Measurements from ENCODE around the gene ARID5B.

ARID5B gene

GRCh38 chr10:61989995-61990760 lies 88.7 kb downstream of the ARID5B start:
- no peak overlapping the region for H3K4me3 ChIP-seq (replicated peaks; ENCODE audit: low read depth, low read length)
- TF ChIP-seq CTCF (IDR thresholded peaks at IDR 0.05; ENCODE audit: low read length, missing control alignments), result no peak
- DNase-seq (ENCODE audit: low read depth), result no peak

- DNase-seq (ENCODE audit: low read depth), result peak; percentile 62
- H3K4me3 ChIP-seq (replicated peaks; ENCODE audit: low read depth, low read length), result no peak overlapping the region
- TF ChIP-seq CTCF (IDR thresholded peaks at IDR 0.05; ENCODE audit: low read length, missing control alignments), result no peak
Measured at GRCh38 chr10:61990761-61991135, 89.2 kb downstream of the ARID5B start.

- no peak for DNase-seq (ENCODE audit: low read depth)
- no peak overlapping the region for H3K4me3 ChIP-seq (replicated peaks; ENCODE audit: low read depth, low read length)
- TF ChIP-seq CTCF (IDR thresholded peaks at IDR 0.05; ENCODE audit: low read length, missing control alignments), result no peak
Measured at GRCh38 chr10:61991166-61991565, 89.7 kb downstream of the ARID5B start.

- DNase-seq (ENCODE audit: low read depth), result peak; percentile 76
- no peak for TF ChIP-seq CTCF (IDR thresholded peaks at IDR 0.05; ENCODE audit: low read length, missing control alignments)
- H3K4me3 ChIP-seq (replicated peaks; ENCODE audit: low read depth, low read length), result no peak overlapping the region
Measured at GRCh38 chr10:61992059-61992460, 90.6 kb downstream of the ARID5B start.

GRCh38 chr10:61992671-61993668 lies 91.5 kb downstream of the ARID5B start:
- H3K4me3 ChIP-seq (replicated peaks; ENCODE audit: low read depth, low read length), result peak overlapping the region; percentile 41
- TF ChIP-seq CTCF (IDR thresholded peaks at IDR 0.05; ENCODE audit: low read length, missing control alignments), result no peak
- DNase-seq (ENCODE audit: low read depth), result peak; percentile 98

GRCh38 chr10:61993711-61994401 lies 92.4 kb downstream of the ARID5B start:
- TF ChIP-seq CTCF (IDR thresholded peaks at IDR 0.05; ENCODE audit: low read length, missing control alignments), result no peak
- DNase-seq (ENCODE audit: low read depth), result peak; percentile 64
- peak overlapping the region; percentile 41 for H3K4me3 ChIP-seq (replicated peaks; ENCODE audit: low read depth, low read length)
